HG03196 (cell line): ENCODE results near the gene PTP4A2.

Source experiments
- ATAC-seq: cut with Tn5 transposase; IDR thresholded peaks from one replicate; pipeline ENCODE4 v1.9.1; 2021; ENCODE audit not compliant: unreplicated experiment

PTP4A2 gene

GRCh38 chr1:31866450-31867032 is 71.6 kb downstream of the PTP4A2 start:
- ATAC-seq = no peak

DNA sequence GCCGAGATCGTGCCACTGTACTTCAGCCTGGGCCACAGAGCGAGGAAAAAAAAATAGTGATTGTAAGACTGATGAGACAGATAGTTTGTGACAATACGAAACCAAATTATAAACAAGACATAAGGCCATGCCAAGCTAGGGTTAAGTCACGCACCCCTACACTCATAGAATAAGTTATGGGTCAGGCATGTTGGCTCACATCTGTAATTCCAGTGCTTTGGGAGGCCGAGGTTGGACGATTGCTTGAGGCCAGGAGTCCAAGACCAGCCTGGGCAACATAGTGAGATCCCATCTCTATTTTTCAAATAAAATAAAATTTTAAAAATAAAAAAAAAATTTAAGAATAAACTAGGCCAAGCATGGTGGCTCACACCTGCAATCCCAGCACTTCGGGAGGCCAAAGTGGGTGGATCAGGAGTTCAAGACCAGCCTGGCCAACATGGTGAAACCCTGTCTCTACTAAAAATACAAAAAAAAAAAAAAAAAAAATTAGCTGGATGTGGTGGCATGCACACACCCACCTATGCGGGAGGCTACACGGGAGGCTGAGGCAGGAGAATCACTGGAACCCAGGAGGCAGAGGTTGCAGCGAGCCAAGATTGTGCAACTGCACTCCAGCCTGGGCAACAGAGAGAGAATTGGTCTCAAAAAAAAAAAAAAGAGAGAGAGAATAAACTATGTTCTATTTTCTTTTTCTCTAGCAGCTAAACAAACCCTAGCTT is 72.3 kb downstream of the PTP4A2 start:
- no peak for ATAC-seq

GRCh38 chr1:31862071-31862470 is 76.1 kb downstream of the PTP4A2 start:
- no peak for ATAC-seq

- no peak for ATAC-seq
Measured at GRCh38 chr1:31861346-31861745, 76.8 kb downstream of the PTP4A2 start.

- no peak for ATAC-seq
Measured at GRCh38 chr1:31860581-31860980, 77.6 kb downstream of the PTP4A2 start.

GRCh38 chr1:31859719-31860118 is 78.4 kb downstream of the PTP4A2 start:
- ATAC-seq = no peak

DNA sequence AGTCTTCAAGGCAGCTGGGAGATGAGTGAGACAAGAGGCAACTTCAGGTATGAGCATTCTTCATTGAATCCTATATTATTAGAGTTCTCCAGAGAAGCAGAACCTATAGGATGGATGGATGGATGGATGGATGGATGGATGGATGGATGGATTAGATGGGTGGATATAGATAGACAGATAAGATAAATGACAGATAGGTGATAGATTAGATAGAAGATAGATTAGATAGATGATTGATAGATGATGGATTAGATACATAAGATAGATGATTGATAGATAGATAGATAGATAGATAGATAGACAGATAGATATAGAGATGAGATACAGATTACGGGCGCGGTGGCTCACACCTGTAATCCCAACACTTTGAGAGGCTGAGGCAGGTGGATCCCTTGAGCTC is 79.1 kb downstream of the PTP4A2 start:
- no peak for ATAC-seq

GRCh38 chr1:31857863-31858262 is 80.3 kb downstream of the PTP4A2 start:
- no peak for ATAC-seq
